ENCODE measurements around the gene MNT. TPM values are rescaled to one million over a fixed set of nuclear protein-coding genes. Genes with fewer than 3 reads are reported as not detected.

MNT gene
- total and polyA plus RNA-seq, 4 donors, result 10.2 to 47.0 (median 14.8) TPM

GRCh38 chr17:2386400-2387085, 14.3 kb downstream of the MNT start:
- no peak for DNase-seq
- no peak for TF ChIP-seq CTCF (IDR thresholded peaks at IDR 0.05; ENCODE audit: control extremely low read depth, extremely low read depth)
- no peak for ATAC-seq (ENCODE audit: insufficient read depth, low FRiP score)
- WGBS, 2 donors, result 88 to 89% methylated on average over 22 of the region's 22 CpGs
- Histone ChIP-seq H3K9me3 (ENCODE audit: control insufficient read depth in 4 of 4, insufficient read depth in 3 of 4, low read length in 3 of 4) (no peaks in the 10 kb centered on the region), H3K36me3 (ENCODE audit: control insufficient read depth in 4 of 4, insufficient read depth in 4 of 4, low read length in 4 of 4) (peaks cover 0 to 38% (median 11%) of the 10 kb centered on the region in 4 donors), H3K9ac (ENCODE audit: insufficient read depth in 1 of 2, low read length in 2 of 2) (no peak overlapping the region), H3K27ac (ENCODE audit: low read depth in 1 of 2, low read length in 1 of 2) (no peak overlapping the region), H3K4me1 (ENCODE audit: control insufficient read depth in 5 of 5, insufficient read depth in 5 of 5, low read length in 5 of 5) (peaks cover 0 to 21% (median 7%) of the 10 kb centered on the region in 5 donors), H3K4me3 (no peak overlapping the region), H3K27me3 (ENCODE audit: control insufficient read depth in 3 of 3, insufficient read depth in 3 of 3, low read length in 2 of 3) (no peaks in the 10 kb centered on the region)

DNA sequence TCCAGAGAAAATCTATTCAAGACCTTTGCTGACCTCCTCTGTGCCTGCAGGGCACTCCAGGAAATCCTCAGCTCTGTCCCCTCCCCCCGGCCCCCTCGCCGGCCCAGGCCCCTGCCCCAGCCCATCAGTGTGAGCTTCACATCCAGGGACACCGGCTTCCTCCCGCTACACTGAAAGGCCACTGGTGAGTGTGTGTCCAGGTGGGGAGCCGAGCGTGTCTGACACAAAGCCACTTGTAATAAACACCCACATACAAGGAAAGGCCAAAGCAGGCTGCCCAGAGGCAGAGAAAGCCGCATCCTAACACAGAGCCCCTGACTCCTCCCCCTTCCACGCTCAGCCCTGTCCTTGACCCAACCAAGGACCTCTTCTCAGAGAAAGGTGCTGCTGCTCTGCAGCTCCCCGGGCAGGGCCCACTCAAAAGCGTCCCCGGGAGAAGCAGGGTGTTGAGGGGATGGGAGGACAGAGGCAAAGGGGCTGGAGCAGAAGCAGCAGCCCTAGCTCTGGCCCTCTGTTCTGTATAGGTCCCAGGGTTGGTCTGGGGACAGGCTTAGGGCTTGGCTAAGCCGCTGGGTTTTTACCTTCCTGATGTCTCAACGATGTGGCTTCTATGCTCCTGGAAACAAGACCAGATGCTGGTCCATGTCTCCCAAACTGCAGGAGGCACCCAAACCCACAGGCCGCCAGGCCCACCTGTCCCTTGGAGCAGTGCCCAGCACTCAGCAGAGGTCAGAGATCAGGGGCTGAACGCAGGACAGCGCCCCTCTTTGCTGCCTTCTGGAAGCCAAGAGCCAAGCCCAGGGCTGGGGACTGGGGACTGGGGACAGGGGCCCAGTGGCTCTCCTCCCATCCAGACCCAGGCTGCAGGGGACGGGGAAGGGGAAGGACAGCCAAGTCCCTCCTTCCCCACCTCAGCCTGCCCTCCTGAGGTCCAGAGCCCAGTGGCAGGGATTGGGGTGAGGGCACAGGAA, 15.3 kb downstream of the MNT start:
- Histone ChIP-seq H3K36me3 (ENCODE audit: control insufficient read depth in 4 of 4, insufficient read depth in 4 of 4, low read length in 4 of 4) (peaks cover 0 to 45% (median 13%) of the 10 kb centered on the region in 4 donors), H3K9me3 (ENCODE audit: control insufficient read depth in 4 of 4, insufficient read depth in 3 of 4, low read length in 3 of 4) (no peaks in the 10 kb centered on the region), H3K9ac (ENCODE audit: insufficient read depth in 1 of 2, low read length in 2 of 2) (no peak overlapping the region), H3K27me3 (ENCODE audit: control insufficient read depth in 3 of 3, insufficient read depth in 3 of 3, low read length in 2 of 3) (no peaks in the 10 kb centered on the region), H3K4me3 (no peak overlapping the region), H3K27ac (ENCODE audit: low read depth in 1 of 2, low read length in 1 of 2) (no peak overlapping the region), H3K4me1 (ENCODE audit: control insufficient read depth in 5 of 5, insufficient read depth in 5 of 5, low read length in 5 of 5) (peaks cover 0 to 19% (median 3%) of the 10 kb centered on the region in 5 donors)
- 75 to 79% methylated on average over 18 of the region's 18 CpGs for WGBS, 2 donors
- TF ChIP-seq CTCF (IDR thresholded peaks at IDR 0.05; ENCODE audit: control extremely low read depth, extremely low read depth), result no peak
- DNase-seq (no peak), ATAC-seq (ENCODE audit: insufficient read depth, low FRiP score) (no peak)

GRCh38 chr17:2384439-2385127, 16.3 kb downstream of the MNT start:
- no peak overlapping the region for H3K9ac ChIP-seq (ENCODE audit: insufficient read depth in 1 of 2, low read length in 2 of 2)
- no peak for ATAC-seq (ENCODE audit: insufficient read depth, low FRiP score)
- 82 to 87% methylated on average over 22 of the region's 22 CpGs for WGBS, 2 donors
- peaks cover 3 to 50% (median 13%) of the 10 kb centered on the region in 4 donors for H3K36me3 ChIP-seq (ENCODE audit: control insufficient read depth in 4 of 4, insufficient read depth in 4 of 4, low read length in 4 of 4)
- no peak overlapping the region for H3K4me3 ChIP-seq
- no peak for TF ChIP-seq CTCF (IDR thresholded peaks at IDR 0.05; ENCODE audit: control extremely low read depth, extremely low read depth)
- DNase-seq, result no peak
- no peaks in the 10 kb centered on the region for H3K27me3 ChIP-seq (ENCODE audit: control insufficient read depth in 3 of 3, insufficient read depth in 3 of 3, low read length in 2 of 3)
- H3K9me3 ChIP-seq (ENCODE audit: control insufficient read depth in 4 of 4, insufficient read depth in 3 of 4, low read length in 3 of 4), result no peaks in the 10 kb centered on the region
- peaks cover 0 to 19% (median 0%) of the 10 kb centered on the region in 5 donors for H3K4me1 ChIP-seq (ENCODE audit: control insufficient read depth in 5 of 5, insufficient read depth in 5 of 5, low read length in 5 of 5)
- no peak overlapping the region for H3K27ac ChIP-seq (ENCODE audit: low read depth in 1 of 2, low read length in 1 of 2)

Measured in lung (tissue), 12 donors.